ENCODE results near the gene CCDC92.

CCDC92 gene

GRCh38 chr12:123989753-123990152, 17.1 kb upstream of the CCDC92 start:
- H3K4me3 ChIP-seq (ENCODE audit: low read length) = no peak overlapping the region
- TF ChIP-seq CTCF (conservative IDR thresholded peaks at IDR 0.05; ENCODE audit: low read depth, low read length) = no peak
- DNase-seq (ENCODE audit: low read depth) = no peak

- no peak for DNase-seq (ENCODE audit: low read depth)
- H3K4me3 ChIP-seq (ENCODE audit: low read length) = no peak overlapping the region
- TF ChIP-seq CTCF (conservative IDR thresholded peaks at IDR 0.05; ENCODE audit: low read depth, low read length) = no peak
These were observed 16.5 kb upstream of the CCDC92 start for GRCh38 chr12:123989168-123989567.

- no peak overlapping the region for H3K4me3 ChIP-seq (ENCODE audit: low read length)
- no peak for DNase-seq (ENCODE audit: low read depth)
- TF ChIP-seq CTCF (conservative IDR thresholded peaks at IDR 0.05; ENCODE audit: low read depth, low read length) = no peak
These were observed 14.4 kb upstream of the CCDC92 start for GRCh38 chr12:123987022-123987421.

GRCh38 chr12:123986374-123986965, 13.8 kb upstream of the CCDC92 start:
- no peak overlapping the region for H3K4me3 ChIP-seq (ENCODE audit: low read length)
- peak; percentile 92 for DNase-seq (ENCODE audit: low read depth)
- TF ChIP-seq CTCF (conservative IDR thresholded peaks at IDR 0.05; ENCODE audit: low read depth, low read length) = no peak

GRCh38 chr12:123984903-123985302, 12.3 kb upstream of the CCDC92 start:
- no peak overlapping the region for H3K4me3 ChIP-seq (ENCODE audit: low read length)
- TF ChIP-seq CTCF (conservative IDR thresholded peaks at IDR 0.05; ENCODE audit: low read depth, low read length) = no peak
- DNase-seq (ENCODE audit: low read depth) = no peak

GRCh38 chr12:123983822-123984485, 11.3 kb upstream of the CCDC92 start:
- no peak overlapping the region for H3K4me3 ChIP-seq (ENCODE audit: low read length)
- DNase-seq (ENCODE audit: low read depth) = no peak
- TF ChIP-seq CTCF (conservative IDR thresholded peaks at IDR 0.05; ENCODE audit: low read depth, low read length) = peak; percentile 77

- H3K4me3 ChIP-seq (ENCODE audit: low read length) = no peak overlapping the region
- DNase-seq (ENCODE audit: low read depth) = no peak
- no peak for TF ChIP-seq CTCF (conservative IDR thresholded peaks at IDR 0.05; ENCODE audit: low read depth, low read length)
These were observed 9.6 kb upstream of the CCDC92 start for GRCh38 chr12:123982269-123982668.
